A549 treated with CORT108297 at 1 μM for 4 hours (cell line): ENCODE measurements around the gene ESYT1. TPM values are rescaled to one million over a fixed set of nuclear protein-coding genes. Genes with fewer than 3 reads are reported as not detected.

Source experiments
- total RNA-seq: library from RNA; stranded (reverse); fragments of 200-300 nt; extraction: Qiagen RNA extraction; gene quantifications from 5 replicates; pipeline ENCODE4 v1.2.3, GENCODE V29; 2022

Gene ESYT1
- total RNA-seq, result 61.9 to 73.2 TPM (median 68.2 TPM) in 5 replicates

DNA sequence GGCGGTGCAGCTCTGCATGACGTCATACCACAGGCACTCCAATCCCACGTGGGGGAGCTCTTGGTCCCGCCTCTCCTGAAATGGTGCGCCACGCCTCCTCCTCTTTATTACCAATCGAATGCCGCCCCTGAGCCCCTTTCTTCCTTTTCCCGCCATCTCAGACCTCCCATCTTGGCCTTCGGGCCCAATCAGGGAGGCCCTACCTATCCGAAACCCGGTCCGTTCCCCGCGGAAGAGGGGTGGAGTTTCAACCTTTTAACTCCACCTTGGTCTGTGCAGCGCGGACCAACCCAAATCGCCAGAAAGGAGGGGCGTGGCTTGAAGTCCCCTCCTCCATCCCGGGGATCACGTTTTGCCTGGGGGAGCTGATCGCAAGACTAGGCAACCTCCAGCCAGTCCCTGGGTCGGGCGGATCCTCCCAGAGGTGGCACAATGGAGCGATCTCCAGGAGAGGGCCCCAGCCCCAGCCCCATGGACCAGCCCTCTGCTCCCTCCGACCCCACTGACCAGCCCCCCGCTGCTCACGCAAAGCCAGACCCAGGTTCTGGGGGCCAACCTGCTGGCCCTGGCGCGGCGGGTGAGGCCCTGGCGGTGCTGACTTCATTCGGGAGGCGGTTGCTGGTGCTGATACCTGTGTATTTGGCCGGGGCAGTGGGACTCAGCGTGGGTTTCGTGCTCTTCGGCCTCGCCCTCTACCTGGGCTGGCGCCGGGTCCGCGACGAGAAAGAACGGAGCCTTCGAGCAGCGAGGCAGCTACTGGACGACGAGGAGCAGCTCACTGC lies at the start of gene ESYT1:
ESYT1 (plus strand) TSS at position 380 of the 782 bp plus-strand sequence; CDS start at position 433, 53 bp downstream.

GRCh38 chr12:56079723-56080555 lies 48.1 kb upstream of the ESYT1 start, which contains the start of gene ERBB3:
TSS of gene ERBB3 (plus strand) at chr12:56080165. CDS start at chr12:56080301, 136 bp downstream.

DNA sequence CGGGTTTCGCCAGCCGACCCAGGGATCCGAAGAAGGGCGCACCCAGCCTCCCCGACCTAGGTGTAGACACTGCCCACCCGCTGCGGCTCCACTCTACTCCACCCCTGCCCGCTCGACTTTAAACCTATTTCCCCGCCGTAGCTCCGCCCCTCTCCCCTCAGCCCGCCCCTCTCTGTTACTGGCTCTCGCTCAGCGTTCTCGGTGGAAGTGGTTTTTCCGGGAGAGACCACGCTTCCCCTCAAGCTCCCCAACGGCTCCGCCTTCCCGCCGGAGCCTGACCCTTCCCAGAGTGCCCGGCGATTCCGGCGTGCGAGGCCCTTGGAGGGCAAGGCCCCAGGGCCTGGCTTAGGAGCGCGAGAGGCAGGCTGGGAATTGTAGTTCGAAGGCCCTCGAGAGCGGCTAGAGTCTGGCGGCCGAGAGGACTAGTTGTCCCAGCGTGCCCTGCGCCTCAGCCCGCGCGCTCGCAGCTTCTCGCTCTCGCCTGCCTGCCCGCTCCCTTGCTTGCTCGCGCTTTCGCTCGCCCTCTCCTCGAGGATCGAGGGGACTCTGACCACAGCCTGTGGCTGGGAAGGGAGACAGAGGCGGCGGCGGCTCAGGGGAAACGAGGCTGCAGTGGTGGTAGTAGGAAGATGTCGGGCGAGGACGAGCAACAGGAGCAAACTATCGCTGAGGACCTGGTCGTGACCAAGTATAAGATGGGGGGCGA lies 23.8 kb upstream of the ESYT1 start, which contains the start of gene PA2G4:
PA2G4 (plus strand) TSS at position 451 of the 706 bp plus-strand sequence; CDS start at position 630, 179 bp downstream.

DNA sequence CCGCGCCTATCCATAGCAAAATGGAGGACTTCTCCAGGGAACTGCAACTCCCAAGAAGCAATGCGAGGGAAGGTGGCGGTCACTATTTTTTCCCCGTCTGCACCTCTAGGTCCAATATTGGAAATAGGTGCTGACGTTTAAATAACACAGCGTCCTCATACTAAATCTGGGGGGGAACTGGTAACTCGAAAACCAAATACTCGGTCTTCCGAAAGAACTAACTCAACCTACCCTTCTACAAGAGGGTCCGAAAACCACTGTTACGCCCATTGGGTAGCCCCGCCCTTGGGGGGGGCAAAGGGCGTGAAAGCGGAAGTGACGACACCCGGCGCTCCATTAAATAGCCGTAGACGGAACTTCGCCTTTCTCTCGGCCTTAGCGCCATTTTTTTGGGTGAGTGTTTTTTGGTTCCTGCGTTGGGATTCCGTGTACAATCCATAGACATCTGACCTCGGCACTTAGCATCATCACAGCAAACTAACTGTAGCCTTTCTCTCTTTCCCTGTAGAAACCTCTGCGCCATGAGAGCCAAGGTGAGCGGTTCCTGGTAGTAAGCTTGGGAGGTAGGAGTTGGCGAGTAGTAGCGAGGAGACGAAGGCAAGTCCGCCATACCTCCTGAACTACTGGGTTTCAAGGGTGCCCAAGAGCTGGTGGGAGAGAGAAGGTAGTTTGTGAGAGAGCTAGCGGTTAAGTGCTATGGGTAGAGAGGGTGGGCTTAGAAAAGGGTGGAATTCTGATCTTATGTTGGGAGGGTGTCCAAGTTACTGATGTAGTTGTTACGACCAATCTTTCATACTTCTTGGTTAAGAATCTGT lies 11.6 kb upstream of the ESYT1 start, which contains the start of gene RPL41:
RPL41 (plus strand) TSS at position 367 of the 815 bp plus-strand sequence.

DNA sequence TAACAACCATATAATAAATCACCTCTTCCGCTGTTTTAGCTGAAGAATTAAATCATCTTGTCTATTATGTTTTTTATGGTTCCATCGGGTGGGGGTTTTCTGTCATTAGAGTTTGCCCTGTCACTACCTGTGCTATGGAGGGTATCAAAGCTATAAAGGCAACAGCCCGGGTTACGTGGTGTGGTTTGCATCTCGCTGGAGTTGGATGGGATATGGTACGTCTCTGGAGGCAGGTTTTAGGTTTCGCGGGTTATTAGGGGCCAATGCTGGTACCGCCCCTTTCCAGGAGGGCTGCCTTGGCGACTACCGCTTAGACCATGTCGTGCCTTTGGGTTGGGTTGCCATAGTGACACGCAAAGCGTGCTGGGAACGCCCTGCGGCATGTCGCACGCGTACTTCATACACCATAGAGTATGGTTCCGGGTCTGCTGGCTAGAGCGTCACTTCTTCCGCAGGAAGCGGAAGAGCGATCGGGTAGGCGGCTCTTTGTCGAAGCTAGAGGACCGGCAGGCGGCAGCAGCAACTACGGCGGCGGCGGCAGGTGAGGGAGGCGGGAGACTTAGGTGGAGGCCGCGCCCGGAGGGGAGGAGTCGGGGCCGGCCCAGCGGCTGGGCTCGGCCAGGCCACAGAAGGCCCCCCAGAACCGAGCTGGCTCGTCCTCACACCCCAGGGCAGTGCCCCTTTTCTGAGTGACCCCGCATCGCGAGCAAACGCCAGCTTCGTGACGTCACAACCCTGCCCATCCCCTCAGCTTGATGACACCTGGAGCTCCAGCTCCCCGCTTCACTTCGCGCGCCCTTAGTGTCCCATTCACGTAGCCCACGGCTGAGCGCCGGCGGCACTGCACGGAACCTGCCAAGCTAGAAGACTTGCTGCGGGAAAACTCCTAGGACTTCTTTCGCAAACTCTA lies 10.0 kb upstream of the ESYT1 start, which contains the start of gene ZC3H10:
ZC3H10 (plus strand) TSS at position 489 of the 910 bp plus-strand sequence. CDS start 2,297 bp downstream, outside the sequence.

DNA sequence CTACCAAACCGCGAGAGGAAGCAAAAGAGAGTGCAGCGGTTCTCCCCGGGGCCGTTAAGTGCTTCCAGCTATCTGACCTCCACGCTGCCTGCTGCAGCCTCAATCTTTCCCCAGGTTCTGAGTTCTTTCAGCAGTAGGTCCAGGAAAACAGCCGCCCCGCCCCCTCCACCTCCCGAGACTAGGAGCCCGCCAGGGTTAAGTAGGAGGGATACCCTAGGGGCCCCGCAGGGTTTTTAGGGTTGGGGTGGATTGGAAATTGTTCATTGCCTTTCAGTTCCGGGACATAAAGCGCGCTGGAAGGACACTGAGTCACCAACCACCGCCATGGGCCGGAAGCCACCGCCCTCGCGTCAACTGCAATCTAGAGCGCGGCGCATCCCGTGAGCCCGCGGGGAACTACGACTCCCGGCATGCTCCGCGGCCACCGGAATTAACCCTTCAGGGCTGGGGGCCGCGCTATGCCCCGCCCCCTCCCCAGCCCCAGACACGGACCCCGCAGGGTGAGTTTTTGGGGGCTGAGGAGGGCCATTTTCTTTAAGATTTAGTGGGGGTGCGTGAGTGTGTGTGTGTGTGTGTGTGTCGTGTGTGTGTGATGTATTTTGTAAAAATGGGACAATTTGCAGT lies 24.2 kb downstream of the ESYT1 start, which contains the start of gene MYL6B:
MYL6B (plus strand) TSS at position 456 of the 624 bp plus-strand sequence. CDS start 1,332 bp downstream, outside the sequence.

GRCh38 chr12:56158029-56158925 lies 30.2 kb downstream of the ESYT1 start, which contains the start of gene MYL6:
TSS of gene MYL6 (plus strand) at chr12:56158359. CDS start at chr12:56158402, 43 bp downstream.

GRCh38 chr12:56189099-56189917 lies 61.2 kb downstream of the ESYT1 start, which contains the start of gene SMARCC2:
TSS of gene SMARCC2 (minus strand) at chr12:56189483. CDS start at chr12:56189461, 22 bp downstream.

Other genes starting within 250 kb of the ESYT1 start
- 37.2 to 39.7 TPM (median 38.6 TPM) in 5 replicates for gene PYM1, start 200.4 kb upstream of the ESYT1 start, total RNA-seq
- gene DGKA, start 197.1 kb upstream of the ESYT1 start, total RNA-seq, result 14.3 to 21.8 TPM (median 17.7 TPM) in 5 replicates
- 0.77 to 1.0 TPM (median 0.89 TPM) in 5 replicates for gene PMEL, start 162.2 kb upstream of the ESYT1 start, total RNA-seq
- gene CDK2, start 161.4 kb upstream of the ESYT1 start, total RNA-seq, result 46.4 to 60.7 TPM (median 57.7 TPM) in 5 replicates
- gene RAB5B, start 154.2 kb upstream of the ESYT1 start, total RNA-seq, result 27.1 to 36.8 TPM (median 34.3 TPM) in 5 replicates
- gene SUOX, start 131.0 kb upstream of the ESYT1 start, total RNA-seq, result 7.9 to 10.5 TPM (median 9.1 TPM) in 5 replicates
- gene IKZF4, start 107.2 kb upstream of the ESYT1 start, total RNA-seq, result 1.9 to 3.6 TPM (median 2.2 TPM) in 5 replicates
- 654 to 868 TPM (median 725 TPM) in 5 replicates for gene RPS26, start 86.3 kb upstream of the ESYT1 start, total RNA-seq
- gene ERBB3, start 48.1 kb upstream of the ESYT1 start, total RNA-seq, result 1.0 to 1.8 TPM (median 1.6 TPM) in 5 replicates
- 281 to 362 TPM (median 303 TPM) in 5 replicates for gene PA2G4, start 23.7 kb upstream of the ESYT1 start, total RNA-seq
- gene RPL41, start 11.6 kb upstream of the ESYT1 start, total RNA-seq, result 4,645 to 5,946 TPM (median 5,878 TPM) in 5 replicates
- 2.2 to 3.5 TPM (median 3.0 TPM) in 5 replicates for gene ZC3H10, start 10.0 kb upstream of the ESYT1 start, total RNA-seq
- gene MYL6B, start 24.3 kb downstream of the ESYT1 start, total RNA-seq, result 70.7 to 88.4 TPM (median 84.6 TPM) in 5 replicates
- gene MYL6, start 30.1 kb downstream of the ESYT1 start, total RNA-seq, result 2,099 to 2,877 TPM (median 2,163 TPM) in 5 replicates
- gene SMARCC2, start 61.2 kb downstream of the ESYT1 start, total RNA-seq, result 29.0 to 40.5 TPM (median 39.1 TPM) in 5 replicates
- gene RNF41, start 93.7 kb downstream of the ESYT1 start, total RNA-seq, result 19.2 to 26.8 TPM (median 25.5 TPM) in 5 replicates
- 55.2 to 63.7 TPM (median 60.3 TPM) in 5 replicates for gene NABP2, start 96.1 kb downstream of the ESYT1 start, total RNA-seq
- 0.09 TPM in 2 of 5 replicates, not detected in the others for gene SLC39A5, start 101.8 kb downstream of the ESYT1 start, total RNA-seq
- gene ANKRD52, start 130.1 kb downstream of the ESYT1 start, total RNA-seq, result 36.1 to 51.0 TPM (median 50.0 TPM) in 5 replicates
- gene COQ10A, start 138.7 kb downstream of the ESYT1 start, total RNA-seq, result 16.9 to 19.6 TPM (median 18.6 TPM) in 5 replicates
- 143 to 171 TPM (median 150 TPM) in 5 replicates for gene CS, start 172.1 kb downstream of the ESYT1 start, total RNA-seq
- 120 to 150 TPM (median 144 TPM) in 5 replicates for gene CNPY2, start 187.7 kb downstream of the ESYT1 start, total RNA-seq
- gene PAN2, start 205.7 kb downstream of the ESYT1 start, total RNA-seq, result 16.2 to 19.1 TPM (median 17.9 TPM) in 5 replicates
- gene IL23A, start 210.6 kb downstream of the ESYT1 start, total RNA-seq, result 0.35 to 1.0 TPM (median 0.57 TPM) in 5 replicates
- gene STAT2, start 231.8 kb downstream of the ESYT1 start, total RNA-seq, result 11.8 to 15.2 TPM (median 12.7 TPM) in 5 replicates
- not detected in 5 replicates for gene APOF, start 234.6 kb downstream of the ESYT1 start, total RNA-seq